Stimulated activated CD4-positive, alpha-beta T cell treated with anti-CD3 and anti-CD28 coated beads, Interleukin-15, amount 100 ng/mL, for 1 hour (primary cell): ENCODE results near the gene SIRT1.
"Not testable (repeated sequence)": the region's sequence is repeated elsewhere in the genome, so short reads cannot be mapped to it uniquely, and the experiment has no call there.

Experiments
- DNase-seq, 2 donors: peaks; one replicate each; pipeline ENCODE4 v3.0.0-alpha.2; 2020; ENCODE audit warnings: low read depth in 1 of 2, low spot score in 1 of 2

Gene SIRT1

DNA sequence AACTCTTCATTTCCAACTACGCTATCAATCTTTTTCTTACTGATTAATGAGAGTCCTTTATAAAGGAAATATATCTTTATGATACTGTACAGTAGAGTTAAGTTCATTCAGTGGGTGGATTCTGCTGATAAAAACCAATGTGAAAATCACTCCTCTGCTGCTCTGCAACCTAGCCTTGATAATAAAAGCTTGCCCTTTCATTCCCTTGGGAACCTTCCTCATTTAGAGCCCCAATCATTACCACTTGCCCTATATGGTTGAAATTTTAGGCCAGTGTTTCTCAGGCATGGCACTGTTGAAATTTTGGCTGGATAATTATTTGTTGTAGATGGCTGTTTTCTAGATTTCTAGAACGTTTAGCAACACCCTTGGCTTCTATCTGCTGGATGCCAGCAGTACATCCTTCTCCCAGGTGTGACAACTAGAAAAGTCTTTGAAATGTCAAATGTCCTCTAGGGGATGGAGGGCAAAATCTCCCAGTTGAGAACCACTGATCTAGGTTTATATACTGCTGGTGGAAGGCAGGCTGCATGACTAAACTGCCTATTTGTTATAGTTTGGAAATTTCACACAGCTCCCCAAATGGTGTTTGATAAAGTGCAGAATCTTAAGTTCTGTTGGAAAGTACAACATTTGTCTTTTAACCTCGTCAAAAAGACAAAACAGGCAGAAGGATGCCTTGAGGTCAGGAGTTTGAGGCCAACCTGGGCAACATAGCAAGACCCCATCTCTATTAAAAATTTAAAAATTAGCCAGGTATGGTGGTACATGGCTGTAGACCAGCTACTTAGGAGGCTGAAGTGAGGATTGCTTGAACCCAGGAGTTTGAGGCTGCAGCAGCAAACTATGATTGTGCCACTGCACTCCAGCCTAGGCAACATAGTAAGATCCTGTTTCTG is 8.9 kb upstream of the SIRT1 start:
- DNase-seq = no peak

DNA sequence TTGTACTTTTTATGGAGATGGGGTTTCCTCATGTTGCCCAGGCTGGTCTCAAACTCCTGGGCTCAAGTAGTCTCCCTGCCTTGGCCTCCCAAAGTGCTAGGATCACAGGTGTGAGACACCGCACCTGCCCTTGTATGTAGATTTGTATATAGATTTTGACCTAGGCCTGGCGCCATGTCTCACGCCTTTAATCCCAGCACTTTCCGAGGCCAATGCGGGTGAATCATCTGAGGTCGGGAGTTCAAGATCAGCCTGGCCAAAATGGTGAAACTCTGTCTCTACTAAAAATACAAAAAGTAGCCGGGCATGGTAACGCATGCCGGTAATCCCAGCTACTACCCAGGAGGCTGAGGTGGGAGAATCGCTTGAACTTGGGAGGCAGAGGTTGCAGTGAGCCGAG is 7.0 kb upstream of the SIRT1 start:
- not testable (repeated sequence) for DNase-seq

DNA sequence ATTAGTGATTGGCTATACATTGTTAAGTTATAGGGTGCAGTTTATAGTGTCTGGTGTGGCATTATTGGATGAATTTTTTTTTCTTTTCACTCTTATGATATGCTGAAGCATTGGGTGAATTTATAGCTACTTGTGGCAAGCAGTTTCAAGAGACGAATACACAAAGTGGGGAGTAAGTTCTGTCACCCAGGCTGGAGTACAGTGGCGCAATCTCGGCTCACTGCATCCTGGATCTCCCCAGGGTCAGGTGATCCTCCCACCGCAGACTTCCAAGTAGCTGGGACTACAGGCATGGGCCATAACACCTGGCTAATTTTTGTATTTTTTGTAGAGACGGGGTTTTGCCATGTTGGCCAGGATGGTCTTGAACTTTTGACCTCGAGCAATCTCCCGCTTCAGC is 6.3 kb upstream of the SIRT1 start:
- no peak for DNase-seq

DNA sequence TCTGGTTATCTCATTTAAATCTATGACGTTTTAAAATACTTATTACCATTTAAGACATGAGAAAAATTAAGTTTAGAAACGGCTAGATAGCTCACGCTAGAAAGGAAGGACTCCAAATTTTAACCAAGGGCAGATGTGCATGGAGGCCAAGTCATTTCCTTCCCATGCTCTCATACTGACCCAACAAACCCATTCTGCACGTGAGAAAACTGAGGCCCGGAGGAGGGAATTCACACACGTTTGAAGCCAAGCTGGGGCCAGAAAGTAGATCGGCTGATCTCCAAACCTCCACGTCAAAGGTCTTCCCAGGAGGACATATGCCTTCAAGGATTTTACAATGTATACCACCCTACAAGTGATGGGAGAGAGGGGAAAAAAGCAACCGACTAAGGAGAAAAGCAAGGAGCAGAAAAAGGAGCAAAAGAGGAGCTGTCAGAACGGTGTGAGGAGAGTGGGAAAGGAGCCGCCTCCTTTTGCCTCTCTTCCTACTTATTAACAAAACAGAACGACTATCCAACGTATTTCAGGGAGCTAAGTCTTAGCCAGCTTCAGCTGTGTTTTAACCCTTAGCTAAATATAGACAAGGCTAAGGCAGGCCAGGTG is 645 bp upstream of the SIRT1 start:
- no peak for DNase-seq

DNA sequence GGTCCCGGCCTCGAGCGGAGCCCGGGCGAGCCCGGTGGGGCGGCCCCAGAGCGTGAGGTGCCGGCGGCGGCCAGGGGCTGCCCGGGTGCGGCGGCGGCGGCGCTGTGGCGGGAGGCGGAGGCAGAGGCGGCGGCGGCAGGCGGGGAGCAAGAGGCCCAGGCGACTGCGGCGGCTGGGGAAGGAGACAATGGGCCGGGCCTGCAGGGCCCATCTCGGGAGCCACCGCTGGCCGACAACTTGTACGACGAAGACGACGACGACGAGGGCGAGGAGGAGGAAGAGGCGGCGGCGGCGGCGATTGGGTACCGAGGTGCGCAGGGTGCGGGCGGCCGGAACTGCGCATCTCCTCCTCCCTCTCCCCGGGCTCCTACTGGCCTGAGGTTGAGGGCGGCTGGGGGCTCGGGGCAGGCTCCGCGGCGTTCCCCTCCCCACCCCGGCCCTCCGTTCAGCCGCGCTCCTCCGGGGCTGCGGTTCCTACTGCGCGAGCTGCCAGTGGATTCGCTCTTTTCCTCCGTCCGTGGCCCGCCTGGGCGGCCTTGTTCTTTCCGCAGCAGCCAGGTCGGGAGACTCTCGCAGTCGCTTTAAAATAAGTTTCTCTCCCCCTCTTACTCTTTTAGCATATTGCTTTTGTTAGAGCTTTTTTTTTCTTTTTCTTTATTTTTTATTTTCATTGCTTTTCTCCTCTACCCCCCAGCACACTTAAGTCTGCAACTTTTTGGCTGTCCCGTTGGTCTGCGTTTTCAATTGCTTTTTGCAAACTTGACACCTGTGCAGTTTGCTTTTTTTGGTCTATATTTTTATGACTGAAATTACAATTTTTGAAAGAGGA is 600 bp downstream of the SIRT1 start:
- DNase-seq = peak; percentile 46 to 56

DNA sequence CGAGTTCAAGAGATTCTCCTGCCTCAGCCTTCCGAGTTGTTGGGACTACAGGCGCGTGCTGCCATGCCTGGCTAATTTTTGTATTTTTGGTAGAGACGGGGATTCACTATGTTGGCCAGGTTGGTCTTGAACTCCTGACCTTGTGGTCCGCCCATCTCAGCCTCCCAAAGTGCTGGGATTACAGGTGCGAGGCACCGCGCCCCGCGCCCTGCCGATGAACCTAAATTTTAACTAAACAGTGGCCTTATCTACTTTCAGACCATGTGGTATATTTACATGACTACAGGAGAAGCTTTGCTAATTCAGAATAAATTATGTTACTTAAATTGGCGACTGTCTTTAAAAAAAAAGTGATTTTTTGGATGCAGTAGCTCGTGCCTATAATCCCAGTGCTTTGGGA is 9.2 kb downstream of the SIRT1 start:
- DNase-seq = no peak

DNA sequence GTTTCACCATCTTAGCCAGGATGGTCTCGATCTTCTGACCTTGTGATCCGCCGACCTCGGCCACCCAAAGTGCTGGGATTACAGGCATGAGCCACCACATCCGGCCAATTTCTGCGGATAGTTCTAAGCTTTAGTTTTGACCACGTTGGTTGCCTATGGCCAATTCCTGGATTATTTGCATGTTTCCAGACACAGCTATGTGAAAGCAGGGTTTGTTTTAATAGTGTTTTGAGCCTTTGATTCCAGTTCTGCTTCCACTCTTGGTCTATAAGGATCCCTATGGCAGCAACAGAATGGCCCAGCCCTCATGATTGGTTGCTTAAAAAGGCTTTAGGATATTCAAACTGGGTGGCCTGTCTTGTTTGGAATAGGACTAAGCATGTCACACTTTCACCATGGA is 19.1 kb downstream of the SIRT1 start:
- DNase-seq = no peak

DNA sequence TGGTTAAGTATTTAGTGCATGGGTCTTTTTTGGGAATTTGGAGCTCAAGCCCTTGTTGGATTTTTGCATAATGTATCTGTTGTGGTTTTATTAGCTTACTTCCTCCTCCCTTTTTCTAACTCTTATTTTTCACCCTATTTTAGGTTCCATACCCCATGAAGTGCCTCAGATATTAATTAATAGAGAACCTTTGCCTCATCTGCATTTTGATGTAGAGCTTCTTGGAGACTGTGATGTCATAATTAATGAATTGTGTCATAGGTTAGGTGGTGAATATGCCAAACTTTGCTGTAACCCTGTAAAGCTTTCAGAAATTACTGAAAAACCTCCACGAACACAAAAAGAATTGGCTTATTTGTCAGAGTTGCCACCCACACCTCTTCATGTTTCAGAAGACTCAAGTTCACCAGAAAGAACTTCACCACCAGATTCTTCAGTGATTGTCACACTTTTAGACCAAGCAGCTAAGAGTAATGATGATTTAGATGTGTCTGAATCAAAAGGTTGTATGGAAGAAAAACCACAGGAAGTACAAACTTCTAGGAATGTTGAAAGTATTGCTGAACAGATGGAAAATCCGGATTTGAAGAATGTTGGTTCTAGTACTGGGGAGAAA is 28.0 kb downstream of the SIRT1 start:
- no peak for DNase-seq

DNA sequence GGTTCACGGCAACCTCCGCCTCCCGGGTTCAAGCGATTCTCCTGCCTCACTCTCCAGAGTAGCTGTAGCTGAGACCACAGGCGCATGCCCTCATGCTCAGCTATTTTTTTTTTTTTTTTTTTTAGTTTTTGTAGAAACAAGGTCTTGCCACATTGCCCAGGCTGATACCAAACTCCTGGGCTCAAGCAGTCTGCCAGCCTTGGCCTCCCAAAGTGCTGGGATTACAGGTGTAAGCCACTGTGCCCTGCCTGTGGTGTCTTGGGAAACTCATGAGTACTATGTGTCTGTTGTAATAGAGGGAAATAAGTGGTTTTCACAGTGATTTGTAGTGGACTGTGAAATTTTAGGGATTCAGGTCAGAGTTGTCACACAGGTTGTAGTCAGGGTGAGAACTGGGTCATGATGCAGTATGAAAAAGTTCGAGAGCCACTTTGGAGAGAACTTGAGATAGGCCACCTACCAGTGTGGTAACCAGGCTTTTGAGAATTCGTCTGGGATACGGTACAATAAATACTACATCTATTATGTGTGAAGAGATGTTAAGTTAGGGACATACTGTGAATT is 30.4 kb downstream of the SIRT1 start:
- no peak for DNase-seq

DNA sequence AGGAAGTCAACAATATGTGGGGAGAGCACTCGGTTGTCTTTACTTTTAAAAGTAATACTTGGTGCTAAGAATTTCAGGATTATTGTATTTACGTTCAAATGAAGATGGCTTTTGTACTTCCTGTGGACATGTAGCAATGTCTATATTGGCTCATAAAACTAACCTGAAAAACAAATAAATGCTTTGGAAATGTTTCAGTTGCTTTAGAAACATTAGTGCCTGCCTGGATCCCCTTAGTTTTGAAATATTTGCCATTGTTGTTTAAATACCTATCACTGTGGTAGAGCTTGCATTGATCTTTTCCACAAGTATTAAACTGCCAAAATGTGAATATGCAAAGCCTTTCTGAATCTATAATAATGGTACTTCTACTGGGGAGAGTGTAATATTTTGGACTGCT is 32.7 kb downstream of the SIRT1 start:
- no peak for DNase-seq

DNA sequence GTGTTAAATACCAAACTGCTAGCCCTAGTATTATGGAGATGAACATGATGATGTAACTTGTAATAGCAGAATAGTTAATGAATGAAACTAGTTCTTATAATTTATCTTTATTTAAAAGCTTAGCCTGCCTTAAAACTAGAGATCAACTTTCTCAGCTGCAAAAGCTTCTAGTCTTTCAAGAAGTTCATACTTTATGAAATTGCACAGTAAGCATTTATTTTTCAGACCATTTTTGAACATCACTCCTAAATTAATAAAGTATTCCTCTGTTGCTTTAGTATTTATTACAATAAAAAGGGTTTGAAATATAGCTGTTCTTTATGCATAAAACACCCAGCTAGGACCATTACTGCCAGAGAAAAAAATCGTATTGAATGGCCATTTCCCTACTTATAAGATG is 33.2 kb downstream of the SIRT1 start:
- no peak for DNase-seq

DNA sequence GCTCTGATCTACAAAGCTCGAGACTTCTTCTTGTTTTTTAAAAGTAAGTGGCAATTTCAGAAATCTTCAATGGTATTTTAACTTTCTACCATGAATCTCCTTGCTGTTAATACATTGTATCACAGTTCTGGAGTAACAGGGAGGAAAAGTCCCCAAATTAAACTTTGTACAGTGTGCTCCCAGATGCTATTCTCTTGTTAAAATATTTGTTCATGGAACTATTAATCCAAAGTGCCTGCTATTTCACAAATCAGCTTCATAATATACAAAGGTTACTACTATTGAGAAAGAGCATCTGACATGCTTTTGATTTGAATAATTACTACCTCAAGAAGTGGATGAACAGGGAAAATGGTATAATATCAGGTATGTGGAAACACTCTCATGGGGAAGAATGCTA is 36.6 kb downstream of the SIRT1 start:
- DNase-seq = no peak

DNA sequence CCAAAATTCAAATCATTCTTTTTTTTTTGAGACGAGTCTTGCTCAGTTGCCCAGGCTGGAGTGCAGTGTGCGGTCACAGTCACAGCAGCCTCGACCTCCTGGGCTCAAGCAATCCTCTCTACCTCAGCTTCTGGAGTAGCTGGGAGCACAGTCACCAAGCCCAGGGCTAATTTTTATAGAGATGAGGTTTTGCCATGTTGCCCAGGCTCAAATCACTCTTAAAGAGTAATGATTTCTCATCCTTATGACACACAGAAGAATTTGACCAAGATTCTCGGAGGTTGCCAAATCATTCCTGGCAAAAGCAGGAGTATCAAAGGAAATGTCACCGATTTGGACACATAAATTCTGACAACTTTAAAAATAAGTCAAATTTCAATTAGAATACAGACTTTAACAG is 39.1 kb downstream of the SIRT1 start:
- no peak for DNase-seq

DNA sequence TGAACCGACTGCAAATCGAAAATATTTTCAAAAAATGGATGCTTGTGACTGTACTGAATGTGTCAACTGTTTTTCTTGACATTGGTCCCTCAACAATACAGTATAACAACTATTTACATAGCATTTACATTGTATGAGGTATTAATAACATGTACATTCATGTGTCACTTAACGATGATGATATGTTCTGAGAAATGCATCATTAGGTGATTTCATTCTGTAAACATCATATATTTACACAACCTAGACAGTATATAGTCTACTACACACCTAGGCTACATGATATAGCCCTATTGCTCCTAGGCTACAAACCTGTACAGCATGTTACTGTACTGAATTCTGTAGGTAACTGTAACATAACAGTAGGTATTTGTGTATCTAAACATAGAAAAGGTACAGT is 39.7 kb downstream of the SIRT1 start:
- DNase-seq = no peak

DNA sequence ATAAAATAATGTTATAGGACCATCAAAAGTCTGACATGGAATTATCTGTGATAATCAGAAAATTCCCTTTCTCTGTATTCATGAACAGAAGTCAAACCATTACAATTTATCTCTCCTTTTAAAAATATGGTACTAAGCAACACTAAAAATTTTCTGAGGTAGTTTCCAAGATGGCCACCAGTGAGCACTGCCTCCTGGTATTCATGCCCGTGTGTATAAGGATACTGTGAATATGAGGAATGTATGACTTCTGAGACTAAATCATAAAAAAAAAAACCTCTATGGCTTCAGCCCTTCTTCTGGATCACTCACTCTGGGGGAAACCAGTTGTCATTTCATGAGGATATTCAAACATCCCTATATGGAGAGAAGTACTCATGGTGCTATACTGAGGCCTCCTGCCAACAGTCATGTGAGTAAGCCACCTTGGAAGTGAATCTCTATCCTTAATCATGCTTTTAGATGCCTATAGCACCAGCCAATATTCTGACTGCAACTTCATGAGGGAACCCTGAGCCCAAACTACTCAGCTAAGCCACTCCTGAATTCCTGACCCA is 41.1 kb downstream of the SIRT1 start:
- DNase-seq = no peak

DNA sequence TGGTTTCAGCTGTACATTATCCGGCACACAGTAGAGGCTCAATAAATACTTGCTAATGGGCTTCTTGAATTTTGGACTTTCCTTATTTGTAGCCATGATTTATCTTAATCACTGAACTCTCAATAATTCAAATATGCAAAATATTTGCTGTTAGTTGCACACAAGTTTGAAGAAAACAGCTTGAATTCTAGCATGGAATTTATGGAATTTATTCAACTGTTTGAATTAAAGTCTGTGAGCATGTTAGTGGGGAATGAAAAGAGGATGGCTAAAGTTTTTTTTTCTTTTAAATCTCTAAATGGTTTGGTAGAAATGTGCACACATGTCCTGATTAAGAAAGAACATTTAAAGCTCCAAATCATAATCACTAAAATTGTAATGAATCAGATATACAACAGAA is 42.5 kb downstream of the SIRT1 start:
- DNase-seq = no peak

DNA sequence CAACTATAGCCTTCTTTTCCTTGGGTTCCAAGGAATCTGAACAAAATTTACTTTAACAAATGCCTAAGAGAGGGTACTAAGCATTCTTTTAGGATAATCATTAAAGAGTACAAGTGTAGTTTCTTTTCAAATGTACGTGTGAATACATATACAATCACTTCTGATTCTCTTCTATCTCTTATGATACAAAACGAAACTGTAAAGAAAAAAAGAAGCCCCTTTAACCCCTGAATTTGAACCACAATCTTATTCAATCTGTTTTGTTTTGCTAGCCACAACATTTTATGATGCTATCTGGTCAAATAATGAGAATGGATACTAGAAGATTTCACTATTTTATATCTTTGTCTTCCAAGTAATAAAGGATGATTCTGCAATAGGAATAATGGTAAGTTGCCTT is 48.7 kb downstream of the SIRT1 start:
- DNase-seq = no peak

DNA sequence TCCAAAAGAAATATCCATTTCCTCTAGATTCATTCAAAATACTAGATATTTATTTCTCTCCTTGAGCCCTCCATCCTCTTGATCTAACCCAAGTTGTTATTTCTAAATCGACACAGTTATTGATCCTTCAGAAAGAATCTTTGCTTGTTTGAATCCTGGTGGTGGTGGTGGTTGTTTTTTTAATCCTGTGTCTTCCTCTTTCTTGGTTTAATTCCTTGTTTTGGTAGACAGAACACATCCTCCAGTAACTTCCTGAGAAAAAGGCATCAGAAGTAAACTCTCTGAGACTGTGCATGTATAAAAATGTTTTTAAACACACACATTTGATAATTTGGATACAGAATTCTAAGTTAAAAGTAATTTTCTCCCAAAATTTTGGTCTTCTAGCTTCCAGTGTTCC is 49.9 kb downstream of the SIRT1 start:
- no peak for DNase-seq

DNA sequence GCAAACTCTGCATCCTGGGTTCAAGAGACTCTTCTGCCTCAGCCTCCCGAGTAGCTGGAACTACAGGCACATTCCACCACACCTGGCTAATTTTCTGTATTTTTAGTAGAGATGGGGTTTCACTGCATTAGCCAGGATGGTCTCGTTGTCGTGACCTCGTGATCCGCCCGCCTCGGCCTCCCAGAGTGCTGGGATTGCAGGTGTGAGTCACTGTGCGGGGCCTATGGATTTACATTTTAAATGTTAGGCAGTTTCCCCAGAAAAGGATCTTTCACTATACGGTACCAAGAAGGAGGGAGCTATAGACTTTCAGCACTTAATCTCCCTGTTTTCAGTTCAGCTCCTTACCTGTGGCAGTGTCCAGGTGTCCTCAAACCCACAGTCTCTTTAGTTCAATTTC is 50.8 kb downstream of the SIRT1 start:
- DNase-seq = no peak

DNA sequence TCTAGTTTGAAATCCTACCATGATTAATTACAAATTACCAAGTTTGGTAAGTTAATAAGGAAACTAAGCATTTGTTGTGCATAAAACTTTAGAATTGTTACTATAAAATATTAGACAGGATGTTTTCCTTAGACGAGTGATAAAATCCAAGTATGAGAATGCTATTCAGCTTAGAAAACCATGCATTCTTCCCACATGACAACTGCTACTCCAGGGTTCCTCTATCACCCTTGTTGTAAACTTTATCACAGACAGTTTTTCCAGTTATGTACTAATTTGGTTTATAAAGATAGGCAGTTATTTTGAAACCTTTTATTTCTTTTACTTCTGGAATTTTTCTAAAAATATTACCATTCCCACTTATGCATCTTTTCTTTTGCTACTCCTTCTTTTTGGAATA is 52.0 kb downstream of the SIRT1 start:
- DNase-seq = no peak

DNA sequence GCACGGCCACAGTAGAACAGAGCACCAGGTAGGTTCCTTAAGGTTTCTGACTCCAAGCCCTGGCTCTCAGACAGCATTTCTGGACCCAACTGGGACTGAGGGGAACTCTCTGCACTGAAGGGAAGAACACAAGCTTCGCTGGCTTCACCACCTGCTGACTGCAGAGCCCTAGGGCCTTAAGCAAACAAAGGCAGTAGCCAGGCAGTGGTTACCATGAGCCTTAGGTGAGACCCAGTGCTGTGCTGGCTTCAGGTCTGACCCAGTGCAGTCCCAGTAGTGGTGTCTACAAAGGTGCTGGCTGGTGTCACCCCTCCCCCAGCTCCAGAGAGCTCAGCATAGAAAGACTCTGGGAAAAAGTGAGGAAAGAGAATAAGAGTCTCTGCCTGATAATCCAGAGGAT is 59.5 kb downstream of the SIRT1 start:
- no peak for DNase-seq
